ENCODE measurements around the gene COPG2.

GRCh38 chr7:130632111-130632510 lies 36.4 kb downstream of the COPG2 start:
- TF ChIP-seq CTCF (IDR thresholded peaks at IDR 0.05; ENCODE audit: poor library complexity) (no peak), EZH2phosphoT487 (IDR thresholded peaks at IDR 0.05; ENCODE audit: low read depth, severe bottlenecking, unreplicated experiment) (no peak), EZH2 (IDR thresholded peaks at IDR 0.05; ENCODE audit: borderline replicate concordance) (no peak)

Measured in hepatocyte (in vitro differentiated cells).